HG03135 (cell line): ENCODE data around the gene STOML1.
"Not testable (repeated sequence)": the region's sequence is repeated elsewhere in the genome, so short reads cannot be mapped to it uniquely, and the experiment has no call there.

Experiments used
- ATAC-seq: cut with Tn5 transposase; IDR thresholded peaks from one replicate; pipeline ENCODE4 v1.9.1; 2021; ENCODE audit warnings: mild to moderate bottlenecking, moderate library complexity; ENCODE audit not compliant: unreplicated experiment

Gene STOML1

GRCh38 chr15:73987681-73988444, 4.2 kb downstream of the STOML1 start:
- ATAC-seq, result no peak

DNA sequence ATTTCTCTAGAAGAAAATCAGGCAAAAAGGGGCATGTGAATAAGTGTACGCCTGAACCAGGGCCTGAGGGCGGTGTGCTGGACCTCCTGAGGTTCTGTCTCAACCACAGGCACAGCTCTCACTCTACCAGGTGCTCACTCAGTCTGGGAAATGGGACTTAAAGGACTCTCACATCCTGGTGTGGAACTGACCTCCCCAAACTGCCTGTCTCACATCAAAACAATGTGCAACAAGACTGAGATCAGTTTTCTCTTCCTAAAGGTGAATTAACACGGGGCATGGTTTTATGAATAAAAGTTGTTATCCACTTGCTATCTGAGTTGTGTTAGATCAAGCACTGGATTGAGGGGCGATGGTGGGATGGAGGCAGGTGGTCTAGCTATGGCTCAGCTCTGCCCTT, 4.8 kb downstream of the STOML1 start:
- ATAC-seq, result no peak

DNA sequence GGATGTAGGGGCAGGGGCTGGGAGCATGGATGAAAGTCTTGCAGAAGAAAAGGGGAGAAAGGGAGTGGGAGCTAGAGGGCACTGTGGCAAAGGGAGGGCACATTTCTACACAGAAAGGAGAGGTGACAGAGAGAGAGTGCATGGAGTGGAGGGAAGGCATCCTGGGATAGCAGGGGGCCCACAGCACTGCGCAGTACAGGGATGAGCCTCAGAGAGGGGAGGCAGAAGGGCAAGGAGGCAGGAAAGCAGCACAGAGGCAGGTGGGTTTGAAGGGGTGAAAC, 5.4 kb downstream of the STOML1 start:
- ATAC-seq, result no peak

DNA sequence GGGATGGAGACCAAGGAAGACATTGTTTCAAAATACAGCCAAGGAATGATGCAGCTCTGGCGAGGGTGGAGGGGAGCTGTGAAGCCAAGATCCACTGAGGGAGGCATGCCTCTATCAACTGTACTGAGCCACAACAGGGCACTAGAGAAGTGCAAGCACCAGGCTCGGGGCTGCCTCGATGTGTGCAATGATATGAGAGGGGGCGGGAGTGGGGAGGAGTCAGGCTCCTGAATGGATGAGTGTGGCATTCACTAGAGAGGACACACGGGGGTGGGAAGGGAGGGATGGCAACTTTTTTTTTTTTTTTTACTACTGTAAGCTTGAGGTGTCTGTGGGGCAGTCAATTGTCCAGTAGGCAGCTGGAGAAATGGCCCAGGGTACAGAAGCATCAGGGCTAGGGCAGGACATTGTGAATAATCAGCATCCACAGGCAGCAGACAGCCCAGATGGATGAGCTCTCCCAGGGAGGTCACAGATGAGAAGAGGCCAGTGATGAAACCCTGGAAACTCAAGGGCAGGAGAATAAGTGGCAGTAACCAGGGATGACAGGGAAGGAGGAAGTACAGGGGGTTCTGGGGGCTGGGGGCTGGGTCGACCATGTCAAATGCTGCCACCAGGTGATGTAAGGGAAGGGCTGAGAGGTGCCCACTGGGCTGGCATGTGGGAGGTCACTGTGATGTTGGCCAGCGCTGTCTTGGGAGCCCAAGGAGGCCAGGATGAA, 5.9 kb downstream of the STOML1 start:
- no peak for ATAC-seq

DNA sequence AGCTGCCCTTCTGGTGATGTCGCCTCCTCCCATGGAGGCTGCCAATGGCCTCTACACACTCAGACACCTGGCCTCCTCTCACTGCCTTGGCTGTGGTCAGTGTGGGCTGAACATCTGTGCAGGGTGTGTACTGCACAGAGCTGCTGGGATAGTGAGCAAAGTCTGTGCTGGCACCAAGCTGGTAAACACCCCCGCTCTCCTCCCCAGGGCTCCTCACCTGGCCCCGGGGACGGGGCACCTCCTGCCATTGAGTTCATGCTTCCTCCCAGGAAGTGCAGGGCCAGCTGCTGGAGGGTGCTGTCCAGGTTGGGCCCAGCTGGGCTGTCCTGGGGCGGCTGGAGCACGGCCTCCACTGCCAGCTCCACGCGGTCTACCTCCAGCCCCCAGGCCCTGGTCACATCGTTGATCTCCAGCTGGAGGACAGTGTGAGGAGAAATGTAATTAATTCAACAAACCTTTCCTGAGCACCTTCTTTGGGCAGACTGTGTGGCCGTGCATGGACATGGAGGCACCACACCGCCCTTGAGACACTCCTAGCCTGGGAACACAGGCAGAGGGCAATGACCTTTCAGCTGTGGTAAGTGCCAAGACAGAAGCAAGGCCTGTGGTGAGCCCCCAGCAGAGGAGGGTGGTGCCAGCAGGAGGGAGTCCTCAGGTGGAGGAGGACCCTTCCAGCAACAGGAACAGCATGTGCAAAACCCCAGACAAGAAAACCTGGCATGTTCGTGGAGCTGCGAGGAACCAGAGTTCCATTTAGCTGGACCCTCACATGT, 6.8 kb downstream of the STOML1 start:
- no peak for ATAC-seq

DNA sequence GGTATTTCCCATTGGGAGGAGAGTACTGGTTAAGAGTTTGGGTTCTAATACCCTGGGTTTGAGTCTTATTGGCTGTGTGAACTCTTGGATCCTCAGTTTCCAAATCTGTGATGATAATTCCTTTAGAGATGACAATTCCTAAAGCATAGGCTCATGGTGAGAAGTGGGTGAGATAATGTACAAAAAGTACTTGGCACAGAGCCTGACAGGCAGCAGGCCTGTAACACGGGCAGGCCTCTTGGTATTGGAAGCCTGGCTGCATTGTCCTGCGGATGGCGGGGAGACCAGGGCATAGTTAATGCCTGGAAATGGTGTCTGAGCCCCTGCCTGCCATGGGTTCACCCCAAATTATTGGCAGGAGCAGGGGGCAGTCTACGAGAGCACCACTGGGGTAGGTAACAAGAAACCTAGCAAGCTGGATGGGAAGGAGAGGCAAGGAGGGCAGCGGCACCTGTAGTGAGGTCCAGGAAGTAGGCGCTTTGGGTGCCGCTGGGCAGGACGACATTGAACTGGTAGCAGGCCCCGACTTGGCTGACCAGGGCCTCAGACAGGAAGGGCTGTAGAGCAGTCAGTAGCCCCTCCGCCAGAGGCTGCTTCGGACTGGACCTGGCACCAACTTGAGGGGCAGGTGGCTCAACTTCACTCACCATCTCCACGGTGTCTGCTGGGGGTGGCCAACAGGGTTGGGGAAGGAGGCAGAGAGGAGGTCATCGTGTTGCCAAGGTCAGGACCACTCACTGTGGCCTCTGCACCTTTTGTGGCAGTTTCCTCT, 7.7 kb downstream of the STOML1 start:
- ATAC-seq, result no peak

- ATAC-seq, result no peak
Observed at GRCh38 chr15:73983773-73984172, 8.3 kb downstream of the STOML1 start.

GRCh38 chr15:73983211-73983727, 8.8 kb downstream of the STOML1 start:
- no peak for ATAC-seq

- no peak for ATAC-seq
Observed at GRCh38 chr15:73982222-73982962, 9.7 kb downstream of the STOML1 start.

DNA sequence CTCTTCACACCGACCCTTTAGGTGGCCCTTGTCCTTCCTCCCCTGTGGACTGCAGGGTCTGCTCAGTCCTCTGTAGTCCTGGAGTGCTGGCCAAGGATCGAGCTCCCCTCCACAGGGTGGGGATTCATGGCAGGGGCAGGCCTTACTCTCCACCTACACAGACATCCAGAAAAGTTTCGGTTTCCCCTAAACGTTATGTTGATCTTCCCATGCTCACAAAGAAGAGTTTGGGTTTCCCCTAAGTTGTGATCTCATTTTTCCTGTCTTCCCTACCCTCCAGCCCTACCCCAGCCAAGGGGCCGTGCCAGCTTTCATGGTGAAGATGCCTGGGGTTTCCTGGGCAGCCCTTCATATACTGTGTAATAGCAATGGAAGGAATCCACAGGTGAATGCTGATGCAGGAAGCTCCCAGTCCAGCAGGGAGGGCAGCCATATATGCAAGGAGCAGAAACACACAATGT, 10.3 kb downstream of the STOML1 start:
- ATAC-seq, result no peak

DNA sequence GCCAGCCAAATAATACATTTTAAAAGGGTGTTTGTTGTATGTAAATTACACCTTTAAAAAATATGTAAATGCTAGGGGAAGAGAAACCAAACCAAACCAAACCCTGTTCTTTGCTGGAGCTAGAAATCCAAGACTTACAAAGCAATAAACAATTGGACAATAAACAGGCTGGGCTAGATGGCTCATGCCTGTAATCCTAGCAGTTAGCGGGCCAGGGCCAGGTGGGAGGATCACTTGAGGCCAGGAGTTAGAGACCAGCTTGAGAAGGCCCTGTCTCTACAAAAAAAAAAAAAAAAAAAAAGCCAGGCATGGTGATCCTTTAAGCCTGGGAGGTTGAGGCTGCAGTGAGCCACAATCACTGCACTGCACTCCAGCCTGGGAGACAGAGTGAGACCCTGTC, 12.5 kb downstream of the STOML1 start:
- no peak for ATAC-seq

GRCh38 chr15:73978896-73979295, 13.2 kb downstream of the STOML1 start:
- no peak for ATAC-seq

DNA sequence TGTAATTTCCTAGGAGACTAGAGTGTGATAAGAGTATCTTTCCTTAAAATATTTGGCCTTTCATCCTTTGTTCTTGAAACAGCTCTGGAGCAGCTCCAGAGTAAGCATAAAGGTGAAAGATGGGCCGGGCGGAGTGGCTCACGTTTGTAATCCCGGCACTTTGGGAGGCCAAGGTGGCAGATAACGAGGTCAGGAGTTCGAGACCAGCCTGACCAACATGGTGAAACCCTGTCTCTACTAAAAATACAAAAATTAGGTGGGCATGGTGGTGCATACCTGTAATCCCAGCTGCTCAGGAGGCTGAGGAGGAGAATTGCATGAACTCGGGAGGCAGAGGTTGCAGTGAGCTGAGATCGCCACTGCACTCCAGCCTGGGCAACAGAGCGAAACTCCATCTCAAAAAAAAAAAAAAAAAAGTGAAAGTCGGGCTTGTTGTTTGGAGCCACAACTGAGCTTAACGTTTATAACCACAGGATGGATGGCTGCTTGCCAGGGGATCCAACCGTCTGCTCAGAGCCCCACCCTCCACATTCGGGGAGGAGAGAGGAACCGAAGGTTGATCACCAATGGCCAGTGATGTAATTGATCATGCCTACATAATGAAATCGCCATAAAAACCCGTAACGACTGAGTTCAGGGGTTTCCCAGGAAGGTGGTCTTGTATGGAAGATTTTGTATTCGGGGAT, 16.5 kb downstream of the STOML1 start:
- not testable (repeated sequence) for ATAC-seq

DNA sequence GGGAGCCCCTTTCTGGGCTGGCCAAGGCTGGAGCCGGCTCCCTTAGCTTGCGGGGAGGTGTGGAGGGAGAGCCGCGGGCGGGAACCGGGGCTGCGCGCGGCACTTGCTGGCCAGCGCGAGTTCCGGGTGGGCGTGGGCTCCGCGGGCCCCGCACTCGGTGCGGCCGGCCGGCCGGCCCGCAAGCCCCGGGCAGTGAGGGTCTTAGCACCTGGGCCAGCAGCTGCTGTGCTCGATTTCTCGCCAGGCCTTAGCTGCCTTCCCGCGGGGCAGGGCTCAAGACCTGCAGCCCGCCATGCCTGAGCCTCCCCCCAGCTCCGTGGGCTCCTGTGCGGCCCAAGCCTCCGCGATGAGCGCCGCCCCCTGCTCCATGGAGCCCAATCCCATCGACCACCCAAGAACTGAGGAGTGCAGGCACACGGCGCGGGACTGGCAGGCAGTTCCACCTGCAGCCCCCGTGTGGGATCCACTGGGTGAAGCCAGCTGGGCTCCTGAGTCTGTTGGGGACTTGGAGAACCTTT, 18.4 kb downstream of the STOML1 start:
- not testable (repeated sequence) for ATAC-seq

GRCh38 chr15:73972984-73973682, 19.0 kb downstream of the STOML1 start:
- no peak for ATAC-seq

DNA sequence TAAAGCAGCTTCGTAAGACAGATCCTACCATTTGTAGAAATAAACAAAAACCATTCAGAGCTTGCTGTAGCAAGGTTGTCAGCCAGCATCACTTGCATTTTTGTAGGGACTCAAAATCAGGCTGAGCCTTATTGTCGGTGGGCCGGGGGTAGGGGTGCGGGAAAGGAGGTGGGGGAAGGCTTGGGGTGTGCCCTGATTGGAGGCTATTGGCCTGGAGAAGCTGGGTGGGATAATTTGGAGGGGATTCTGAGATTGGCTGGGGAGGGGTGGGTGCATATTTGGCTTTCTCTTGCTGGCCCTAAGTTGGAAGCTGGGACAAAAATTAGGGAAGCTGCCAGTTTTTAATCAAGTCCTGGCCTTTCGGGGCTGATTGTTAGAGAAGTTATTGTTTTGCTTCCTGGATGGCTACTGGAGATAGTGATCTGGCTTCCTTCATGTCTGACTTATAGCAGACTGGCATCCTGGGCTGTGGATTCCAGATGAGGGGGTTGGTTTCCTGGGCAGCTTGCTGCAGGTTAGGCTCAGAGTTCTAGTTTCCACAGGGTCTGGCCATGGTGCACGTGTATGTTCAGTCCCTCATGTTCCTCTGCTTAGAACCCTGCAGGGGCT, 22.8 kb downstream of the STOML1 start:
- no peak for ATAC-seq

DNA sequence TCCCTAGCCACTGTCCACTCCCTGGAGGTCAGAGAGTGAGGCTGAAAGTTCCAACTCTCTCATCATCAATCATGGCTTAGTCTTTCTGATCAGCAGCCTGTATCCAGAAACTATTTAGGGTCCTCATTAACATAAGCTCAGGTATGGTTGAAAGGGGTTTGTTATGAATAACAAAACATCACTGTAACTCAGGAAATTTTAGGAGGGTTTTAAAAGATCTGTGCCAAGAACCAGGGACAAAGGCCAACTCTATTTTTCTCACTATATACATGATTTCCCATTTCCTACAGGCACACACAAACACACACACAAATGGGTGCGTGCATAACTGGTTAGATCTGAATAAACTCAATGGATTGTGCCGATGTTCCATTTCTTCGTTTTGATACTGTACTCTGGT, 23.6 kb downstream of the STOML1 start:
- ATAC-seq, result no peak

GRCh38 chr15:73965758-73966113, 26.4 kb downstream of the STOML1 start:
- no peak for ATAC-seq
